MM.1S (cell line): Measurements from ENCODE around the gene OR5M10.

Experiments
- DNase-seq: peaks from one replicate; pipeline ENCODE4 v3.0.0-alpha.2; 2015
- H2AFZ ChIP-seq: fragments of 300-600 bp; sonication (generic); 2 replicates; pipeline ENCODE4 v1.6.0; 2016; ENCODE audit warnings: antibody characterized with exemption, low read length
- H3F3A ChIP-seq: fragments of 300-600 bp; sonication (generic); 2 replicates; pipeline ENCODE4 v1.6.1; 2016; ENCODE audit warnings: mild to moderate bottlenecking, antibody characterized with exemption, low read length, moderate library complexity, mixed read lengths; ENCODE audit not compliant: insufficient read depth
- H3K27ac ChIP-seq: fragments of 300-600 bp; sonication (generic); 2 replicates; pipeline ENCODE4 v1.5.1; 2016; ENCODE audit warnings: mild to moderate bottlenecking, low read length
- H3K27me3 ChIP-seq: fragments of 300-600 bp; sonication (generic); replicated peaks from 2 replicates; pipeline ENCODE4 v1.6.0; 2016; ENCODE audit warnings: low read length; ENCODE audit not compliant: insufficient read depth
- H3K36me3 ChIP-seq: fragments of 300-600 bp; sonication (generic); replicated peaks from 2 replicates; pipeline ENCODE4 v1.6.1; 2016; ENCODE audit warnings: mild to moderate bottlenecking, low read length, mixed read lengths; ENCODE audit not compliant: insufficient read depth
- H3K4me1 ChIP-seq: fragments of 300-600 bp; sonication (generic); 2 replicates; pipeline ENCODE4 v1.6.1; 2016; ENCODE audit warnings: low read length, mixed read lengths
- H3K4me2 ChIP-seq: fragments of 300-600 bp; sonication (generic); 2 replicates; pipeline ENCODE4 v1.6.0; 2016; ENCODE audit warnings: low read depth, low read length
- H3K4me3 ChIP-seq: fragments of 300-600 bp; sonication (generic); 2 replicates; pipeline ENCODE4 v1.5.1; 2016; ENCODE audit warnings: low read length, mixed read lengths
- H3K79me2 ChIP-seq: fragments of 300-600 bp; sonication (generic); 2 replicates; pipeline ENCODE4 v1.6.1; 2016; ENCODE audit warnings: mixed run types, low read length, mixed read lengths
- H3K9ac ChIP-seq: fragments of 300-600 bp; sonication (generic); 2 replicates; pipeline ENCODE4 v1.6.1; 2016; ENCODE audit warnings: low read length, mixed read lengths
- H3K9me2 ChIP-seq: fragments of 300-600 bp; sonication (generic); replicated peaks from 2 replicates; pipeline ENCODE4 v1.6.1; 2016; ENCODE audit warnings: mild to moderate bottlenecking, low read length, mixed read lengths; ENCODE audit not compliant: insufficient read depth
- H3K9me3 ChIP-seq: fragments of 300-600 bp; sonication (generic); replicated peaks from 2 replicates; pipeline ENCODE4 v1.6.1; 2016; ENCODE audit warnings: mild to moderate bottlenecking, low read length, mixed read lengths; ENCODE audit not compliant: insufficient read depth
- H4K20me1 ChIP-seq: fragments of 300-600 bp; sonication (generic); 2 replicates; pipeline ENCODE4 v1.6.1; 2016; ENCODE audit warnings: mild to moderate bottlenecking, low read length, moderate library complexity, mixed read lengths; ENCODE audit not compliant: insufficient read depth
- EZH2 ChIP-seq: fragments of 300-600 bp; sonication (generic); optimal IDR thresholded peaks from 2 replicates; pipeline ENCODE3; 2017; ENCODE audit warnings: low read depth, mild to moderate bottlenecking, antibody characterized with exemption, low read length, mixed read lengths
- EZH2phosphoT487 ChIP-seq: fragments of 300-600 bp; sonication (generic); IDR thresholded peaks from 2 replicates; pipeline ENCODE4 v1.6.1; 2018; ENCODE audit warnings: antibody characterized with exemption, low read length
- TF ChIP-seq, protein P1 (sequence below): fragments of 300-600 bp; sonication (generic); IDR thresholded peaks from 2 replicates; pipeline ENCODE4 v1.5.1; 2016; ENCODE audit warnings: antibody characterized with exemption, low read length, mixed read lengths

Gene OR5M10

DNA sequence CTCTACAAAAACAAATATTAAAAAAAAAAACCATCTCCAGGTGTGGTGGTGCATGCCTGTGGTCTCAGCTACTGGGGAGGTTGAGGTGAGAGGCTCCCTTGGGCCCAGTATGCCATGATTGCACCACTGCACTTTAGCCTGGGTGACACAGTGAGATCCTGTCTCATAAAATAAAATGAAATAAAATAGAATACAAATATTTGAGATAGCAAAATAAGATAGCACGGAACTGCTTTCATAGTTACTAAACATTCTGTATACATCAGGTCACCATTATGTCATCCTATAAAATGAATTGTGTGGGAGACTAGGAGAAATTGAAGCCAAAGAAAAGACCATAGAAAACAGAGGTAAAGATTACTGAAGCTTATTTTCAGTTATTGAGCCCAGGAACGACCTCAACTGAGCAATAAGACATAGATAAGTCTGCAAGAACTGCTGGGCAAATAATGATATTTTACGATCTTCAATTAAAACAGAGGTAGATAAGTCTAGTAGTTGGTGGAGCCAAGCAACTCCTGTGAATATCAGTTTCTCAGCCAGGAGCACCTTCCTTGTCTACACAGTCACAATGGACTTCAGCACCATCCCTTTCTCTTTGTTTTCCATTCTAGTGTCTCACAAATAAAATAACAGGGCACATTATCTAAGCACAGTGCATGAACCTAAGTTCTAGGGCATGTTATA is 44.3 kb downstream of the OR5M10 start:
- no peaks in the 10 kb centered on the region for H4K20me1 ChIP-seq
- H3K4me2 ChIP-seq, result no peak overlapping the region
- H3K27ac ChIP-seq, result no peak overlapping the region
- TF ChIP-seq EZH2 (no peak), EZH2phosphoT487 (no peak)
- TF ChIP-seq, protein P1, sequence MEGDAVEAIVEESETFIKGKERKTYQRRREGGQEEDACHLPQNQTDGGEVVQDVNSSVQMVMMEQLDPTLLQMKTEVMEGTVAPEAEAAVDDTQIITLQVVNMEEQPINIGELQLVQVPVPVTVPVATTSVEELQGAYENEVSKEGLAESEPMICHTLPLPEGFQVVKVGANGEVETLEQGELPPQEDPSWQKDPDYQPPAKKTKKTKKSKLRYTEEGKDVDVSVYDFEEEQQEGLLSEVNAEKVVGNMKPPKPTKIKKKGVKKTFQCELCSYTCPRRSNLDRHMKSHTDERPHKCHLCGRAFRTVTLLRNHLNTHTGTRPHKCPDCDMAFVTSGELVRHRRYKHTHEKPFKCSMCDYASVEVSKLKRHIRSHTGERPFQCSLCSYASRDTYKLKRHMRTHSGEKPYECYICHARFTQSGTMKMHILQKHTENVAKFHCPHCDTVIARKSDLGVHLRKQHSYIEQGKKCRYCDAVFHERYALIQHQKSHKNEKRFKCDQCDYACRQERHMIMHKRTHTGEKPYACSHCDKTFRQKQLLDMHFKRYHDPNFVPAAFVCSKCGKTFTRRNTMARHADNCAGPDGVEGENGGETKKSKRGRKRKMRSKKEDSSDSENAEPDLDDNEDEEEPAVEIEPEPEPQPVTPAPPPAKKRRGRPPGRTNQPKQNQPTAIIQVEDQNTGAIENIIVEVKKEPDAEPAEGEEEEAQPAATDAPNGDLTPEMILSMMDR, result no peak
- no peak overlapping the region for H2AFZ ChIP-seq
- no peak overlapping the region for H3K4me3 ChIP-seq
- H3K9me3 ChIP-seq, result no peaks in the 10 kb centered on the region
- H3K27me3 ChIP-seq, result no peaks in the 10 kb centered on the region
- H3F3A ChIP-seq, result no peaks in the 10 kb centered on the region
- no peaks in the 10 kb centered on the region for H3K79me2 ChIP-seq
- no peak for DNase-seq
- no peaks in the 10 kb centered on the region for H3K9me2 ChIP-seq
- no peak overlapping the region for H3K9ac ChIP-seq
- no peaks in the 10 kb centered on the region for H3K4me1 ChIP-seq
- H3K36me3 ChIP-seq, result no peaks in the 10 kb centered on the region

DNA sequence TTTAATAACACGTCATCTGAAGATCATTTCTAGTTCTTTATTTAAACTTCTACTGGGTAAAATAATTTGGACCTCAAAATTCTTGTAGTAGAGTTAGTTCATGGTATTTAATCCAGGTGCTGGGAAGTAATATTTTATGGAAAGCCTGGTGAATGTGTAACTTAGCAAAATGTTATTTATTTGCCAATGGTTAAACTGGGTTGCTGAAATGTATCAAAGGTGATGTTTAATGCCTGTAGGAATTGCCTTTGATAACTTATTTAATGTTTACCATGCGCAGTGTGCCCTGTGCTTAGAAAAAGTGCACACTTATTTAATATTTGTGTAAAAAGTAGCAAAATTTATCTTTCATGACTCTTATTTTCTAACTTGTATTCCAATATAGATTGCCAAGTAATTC is 45.7 kb downstream of the OR5M10 start:
- Histone ChIP-seq H3F3A (no peaks in the 10 kb centered on the region), H3K79me2 (no peaks in the 10 kb centered on the region), H3K4me3 (no peak overlapping the region), H3K9me2 (no peaks in the 10 kb centered on the region), H3K4me1 (no peaks in the 10 kb centered on the region), H2AFZ (no peak overlapping the region), H3K4me2 (no peak overlapping the region), H3K27me3 (no peaks in the 10 kb centered on the region), H3K9ac (no peak overlapping the region), H3K36me3 (no peaks in the 10 kb centered on the region), H3K27ac (no peak overlapping the region), H3K9me3 (no peaks in the 10 kb centered on the region), H4K20me1 (no peaks in the 10 kb centered on the region)
- no peak for DNase-seq
- TF ChIP-seq, protein P1, result no peak
- TF ChIP-seq EZH2, result no peak
- no peak for TF ChIP-seq EZH2phosphoT487
